Activated naive CD4-positive, alpha-beta T cell treated with anti-CD3 and anti-CD28 coated beads for 36 hours (primary cell): ENCODE results near the gene AUTS2. TPM values are rescaled to one million over a fixed set of nuclear protein-coding genes. Genes with fewer than 3 reads are reported as not detected.

Source experiments
- CTCF ChIA-PET: fragments of 350-600 bp; sonication (Branson Sonifier 250); formaldehyde crosslinking; loops from one replicate; lab custom pipeline; 2021; ENCODE audit warnings: antibody characterized with exemption; lab: Charles Lee
- DNase-seq: peaks from one replicate; pipeline ENCODE4 v3.0.0-alpha.2; 2020
- H3K27ac Mint-ChIP-seq: one replicate; pipeline ENCODE4 v1.8.0; 2021; ENCODE audit warnings: mild to moderate bottlenecking, mixed read lengths
- H3K27me3 Mint-ChIP-seq: one replicate; pipeline ENCODE4 v1.8.0; 2021; ENCODE audit warnings: low read depth, mixed read lengths
- H3K36me3 Mint-ChIP-seq: one replicate; pipeline ENCODE4 v1.8.0; 2021; ENCODE audit warnings: low read depth, mixed read lengths
- H3K4me1 Mint-ChIP-seq: one replicate; pipeline ENCODE4 v1.8.0; 2021; ENCODE audit warnings: low read depth, mixed read lengths
- H3K4me3 Mint-ChIP-seq: one replicate; pipeline ENCODE4 v1.8.0; 2021; ENCODE audit warnings: mild to moderate bottlenecking, moderate library complexity, mixed read lengths
- H3K9me3 Mint-ChIP-seq: one replicate; pipeline ENCODE4 v1.8.0; 2021; ENCODE audit warnings: mixed read lengths
- intact Hi-C: fragments of 100-400 bp; cut with micrococcal nuclease; formaldehyde crosslinking; loops from one replicate; pipeline ENCODE4 v1.15.1; 2023
- total RNA-seq, 2 experiments: library from RNA; stranded (reverse); gene quantifications; one replicate each; pipeline ENCODE4 v1.2.3, GENCODE V29; 2021

The AUTS2 gene
- total RNA-seq, 2 experiments from 2014 or later: 0.79 to 1.1 TPM

GRCh38 chr7:70040970-70041766 is 442.9 kb downstream of the AUTS2 start:
- no peaks in the 10 kb centered on the region for H3K27me3 Mint-ChIP-seq

GRCh38 chr7:70042533-70042932 is 444.3 kb downstream of the AUTS2 start:
- Mint-ChIP-seq H3K27ac (no peak overlapping the region), H3K4me3 (no peak overlapping the region), H3K9me3 (no peaks in the 10 kb centered on the region), H3K36me3 (no peaks in the 10 kb centered on the region), H3K4me1 (no peaks in the 10 kb centered on the region), H3K27me3 (no peaks in the 10 kb centered on the region)
- intact Hi-C loops: loop anchor here (5.0 kb wide), 1 partner anchor 655 kb away; no protein-coding TSS in a partner anchor
- CTCF ChIA-PET: interaction anchor here (0.7 to 1.9 kb wide), 2 partner anchors 10 to 264 kb away, joined by 3 to 4 read pairs; no protein-coding TSS in a partner anchor
- DNase-seq: no peak

More at GRCh38 chr7:70040970-70041766, 442.9 kb downstream of the AUTS2 start:
- CTCF ChIA-PET: interaction anchor here (0.8 to 1.9 kb wide), 2 partner anchors 11 to 31 kb away, joined by 3 to 4 read pairs; no protein-coding TSS in a partner anchor
- no peaks in the 10 kb centered on the region for H3K36me3 Mint-ChIP-seq
- no peak overlapping the region for H3K4me3 Mint-ChIP-seq
- no peak overlapping the region for H3K27ac Mint-ChIP-seq
- H3K9me3 Mint-ChIP-seq: no peaks in the 10 kb centered on the region
- no peak for DNase-seq
- intact Hi-C loops: loop anchor here (5.0 kb wide), 1 partner anchor 656 kb away; no protein-coding TSS in a partner anchor
- no peaks in the 10 kb centered on the region for H3K4me1 Mint-ChIP-seq

GRCh38 chr7:70043015-70043538 is 444.8 kb downstream of the AUTS2 start:
- Mint-ChIP-seq H3K27ac (no peak overlapping the region), H3K4me3 (no peak overlapping the region)
- CTCF ChIA-PET: interaction anchor here (0.6 to 1.9 kb wide), 4 partner anchors 8 to 450 kb away, joined by 3 to 4 read pairs (median 4); no protein-coding TSS in a partner anchor

GRCh38 chr7:70044064-70044463 is 445.8 kb downstream of the AUTS2 start:
- no peak overlapping the region for H3K27ac Mint-ChIP-seq
- intact Hi-C loops: loop anchor here (5.0 kb wide), 1 partner anchor 653 kb away; no protein-coding TSS in a partner anchor
- no peak for DNase-seq
- no peaks in the 10 kb centered on the region for H3K9me3 Mint-ChIP-seq
- H3K36me3 Mint-ChIP-seq: no peaks in the 10 kb centered on the region
- no peak overlapping the region for H3K4me3 Mint-ChIP-seq
- CTCF ChIA-PET: no interaction called here
- H3K4me1 Mint-ChIP-seq: no peaks in the 10 kb centered on the region
- H3K27me3 Mint-ChIP-seq: no peaks in the 10 kb centered on the region

More at GRCh38 chr7:70043015-70043538, 444.8 kb downstream of the AUTS2 start:
- H3K4me1 Mint-ChIP-seq: no peaks in the 10 kb centered on the region
- no peaks in the 10 kb centered on the region for H3K27me3 Mint-ChIP-seq
- no peaks in the 10 kb centered on the region for H3K36me3 Mint-ChIP-seq
- no peaks in the 10 kb centered on the region for H3K9me3 Mint-ChIP-seq
- DNase-seq: no peak
- intact Hi-C loops: loop anchor here (5.0 kb wide), 1 partner anchor 654 kb away; no protein-coding TSS in a partner anchor

GRCh38 chr7:70044525-70044924 is 446.2 kb downstream of the AUTS2 start:
- Mint-ChIP-seq H3K27me3 (no peaks in the 10 kb centered on the region), H3K9me3 (no peaks in the 10 kb centered on the region), H3K4me1 (no peaks in the 10 kb centered on the region), H3K36me3 (no peaks in the 10 kb centered on the region), H3K4me3 (no peak overlapping the region), H3K27ac (no peak overlapping the region)
- intact Hi-C loops: loop anchor here (5.0 kb wide), 1 partner anchor 653 kb away; no protein-coding TSS in a partner anchor
- no peak for DNase-seq
- CTCF ChIA-PET: no interaction called here

- intact Hi-C loops: loop anchor here (5.0 kb wide), 1 partner anchor 652 kb away; no protein-coding TSS in a partner anchor
- H3K4me3 Mint-ChIP-seq: no peak overlapping the region
- no peak for DNase-seq
- H3K27ac Mint-ChIP-seq: no peak overlapping the region
- H3K4me1 Mint-ChIP-seq: no peaks in the 10 kb centered on the region
- no peaks in the 10 kb centered on the region for H3K27me3 Mint-ChIP-seq
- no peaks in the 10 kb centered on the region for H3K36me3 Mint-ChIP-seq
- no peaks in the 10 kb centered on the region for H3K9me3 Mint-ChIP-seq
- CTCF ChIA-PET: no interaction called here
Measured at GRCh38 chr7:70044981-70045380, 446.7 kb downstream of the AUTS2 start.

GRCh38 chr7:70047384-70047783 is 449.1 kb downstream of the AUTS2 start:
- intact Hi-C loops: no loop called here
- H3K27me3 Mint-ChIP-seq: no peaks in the 10 kb centered on the region
- H3K4me1 Mint-ChIP-seq: no peaks in the 10 kb centered on the region
- CTCF ChIA-PET: interaction anchor here (1.1 kb wide), 1 partner anchor 11 kb away, joined by 3 read pairs; no protein-coding TSS in a partner anchor
- no peaks in the 10 kb centered on the region for H3K9me3 Mint-ChIP-seq
- H3K27ac Mint-ChIP-seq: no peak overlapping the region
- H3K4me3 Mint-ChIP-seq: no peak overlapping the region
- DNase-seq: no peak
- H3K36me3 Mint-ChIP-seq: no peaks in the 10 kb centered on the region

GRCh38 chr7:70047891-70048448 is 449.7 kb downstream of the AUTS2 start:
- Mint-ChIP-seq H3K4me1 (no peaks in the 10 kb centered on the region), H3K36me3 (no peaks in the 10 kb centered on the region), H3K4me3 (no peak overlapping the region), H3K9me3 (no peaks in the 10 kb centered on the region), H3K27me3 (no peaks in the 10 kb centered on the region), H3K27ac (no peak overlapping the region)
- intact Hi-C loops: no loop called here
- no peak for DNase-seq
- CTCF ChIA-PET: interaction anchor here (1.1 kb wide), 1 partner anchor 10 kb away, joined by 3 read pairs; no protein-coding TSS in a partner anchor

- H3K4me1 Mint-ChIP-seq: no peaks in the 10 kb centered on the region
- H3K9me3 Mint-ChIP-seq: no peaks in the 10 kb centered on the region
- H3K27me3 Mint-ChIP-seq: no peaks in the 10 kb centered on the region
- DNase-seq: no peak
- no peak overlapping the region for H3K27ac Mint-ChIP-seq
- CTCF ChIA-PET: interaction anchor here (1.1 kb wide), 1 partner anchor 9 kb away, joined by 4 read pairs; no protein-coding TSS in a partner anchor
- no peak overlapping the region for H3K4me3 Mint-ChIP-seq
- intact Hi-C loops: no loop called here
- H3K36me3 Mint-ChIP-seq: no peaks in the 10 kb centered on the region
Measured at GRCh38 chr7:70051726-70052125, 453.5 kb downstream of the AUTS2 start.

- Mint-ChIP-seq H3K9me3 (no peaks in the 10 kb centered on the region), H3K27me3 (no peaks in the 10 kb centered on the region), H3K27ac (no peak overlapping the region), H3K4me3 (no peak overlapping the region), H3K4me1 (no peaks in the 10 kb centered on the region), H3K36me3 (no peaks in the 10 kb centered on the region)
- CTCF ChIA-PET: interaction anchor here (0.6 to 1.1 kb wide), 2 partner anchors 10 to 21 kb away, joined by 3 to 4 read pairs; no protein-coding TSS in a partner anchor
- no peak for DNase-seq
- intact Hi-C loops: no loop called here
Measured at GRCh38 chr7:70052691-70053090, 454.4 kb downstream of the AUTS2 start.

- no peak for DNase-seq
Measured at GRCh38 chr7:70053421-70053820, 455.1 kb downstream of the AUTS2 start.

GRCh38 chr7:70053989-70054388 is 455.7 kb downstream of the AUTS2 start:
- H3K27ac Mint-ChIP-seq: no peak overlapping the region
- CTCF ChIA-PET: no interaction called here
- no peaks in the 10 kb centered on the region for H3K4me1 Mint-ChIP-seq
- no peaks in the 10 kb centered on the region for H3K27me3 Mint-ChIP-seq
- H3K9me3 Mint-ChIP-seq: no peaks in the 10 kb centered on the region
- H3K4me3 Mint-ChIP-seq: no peak overlapping the region
- DNase-seq: no peak
- H3K36me3 Mint-ChIP-seq: no peaks in the 10 kb centered on the region
- intact Hi-C loops: no loop called here

More at GRCh38 chr7:70053421-70053820, 455.1 kb downstream of the AUTS2 start:
- intact Hi-C loops: no loop called here
- Mint-ChIP-seq H3K27ac (no peak overlapping the region), H3K36me3 (no peaks in the 10 kb centered on the region), H3K4me1 (no peaks in the 10 kb centered on the region), H3K4me3 (no peak overlapping the region), H3K9me3 (no peaks in the 10 kb centered on the region), H3K27me3 (no peaks in the 10 kb centered on the region)
- CTCF ChIA-PET: interaction anchor here (0.6 kb wide), 1 partner anchor 22 kb away, joined by 3 read pairs; no protein-coding TSS in a partner anchor
